K562 (cell line): Measurements from ENCODE around the gene NTRK1. TPM values are rescaled to one million over a fixed set of nuclear protein-coding genes. Genes with fewer than 3 reads are reported as not detected.

Experiments used
- CCNT2 ChIP-seq: IDR thresholded peaks from 2 replicates; pipeline ENCODE4 v1.6.1; 2011; ENCODE audit warnings: borderline replicate concordance, low read depth, mild to moderate bottlenecking, moderate library complexity, mixed read lengths, low read length; ENCODE audit not compliant: insufficient read length; ENCODE audit errors: extremely low read depth
- ESRRB ChIP-seq: fragments of 250-450 bp; sonication (Bioruptor Pico); IDR thresholded peaks from 2 replicates; pipeline ENCODE4 v1.5.0; 2020; ENCODE audit warnings: mild to moderate bottlenecking, moderate library complexity, borderline replicate concordance
- FOXA1 ChIP-seq: fragments of 450-650 bp; IDR thresholded peaks from 2 replicates; pipeline ENCODE4 v1.6.1; 2016; ENCODE audit warnings: mild to moderate bottlenecking, borderline replicate concordance
- MTA3 ChIP-seq: fragments of 450-650 bp; formaldehyde crosslinking; IDR thresholded peaks from 2 replicates; pipeline ENCODE4 v1.6.1; 2017; ENCODE audit warnings: mild to moderate bottlenecking, borderline replicate concordance
- NUFIP1 ChIP-seq: fragments of 450-650 bp; IDR thresholded peaks from 2 replicates; pipeline ENCODE4 v1.6.1; 2018; ENCODE audit not compliant: partially characterized antibody
- PHB2 ChIP-seq: fragments of 450-650 bp; IDR thresholded peaks from 2 replicates; pipeline ENCODE4 v1.6.1; 2017; ENCODE audit warnings: low read depth
- ZC3H4 ChIP-seq: sonication (generic); formaldehyde crosslinking; IDR thresholded peaks from 2 replicates; pipeline ENCODE4 v1.9.0; 2021; ENCODE audit warnings: missing genetic modification reagents, borderline replicate concordance
- ZEB2 ChIP-seq: fragments of 450-650 bp; IDR thresholded peaks from 2 replicates; pipeline ENCODE4 v1.6.1; 2016
- ZSCAN32 ChIP-seq: fragments of 450-650 bp; formaldehyde crosslinking; IDR thresholded peaks from 2 replicates; pipeline ENCODE4 v1.4.0; 2020; ENCODE audit warnings: mild to moderate bottlenecking, moderate library complexity
- polyA plus RNA-seq, 8 experiments: library from polyadenylated mRNA; depleted of rRNA in 4 of 8; stranded (reverse) in 5 of 8; unstranded in 3 of 8; fragments of >200 nt; fragmentation: Nextera tagmentation in 2 of 8; fragmentation: Illumina TruSeq in 1 of 8; extraction: Ambion mirVana in 2 of 8; extraction: Trizol in 1 of 8; gene quantifications; 2 replicates each; pipeline versions ENCODE4 v1.2.1 to v1.2.3, GENCODE V29; 2011 to 2014; ENCODE audit warnings: inconsistent platforms in 1 of 8, missing spikeins in 1 of 8
- total RNA-seq, 7 experiments: library from RNA; depleted of rRNA in 6 of 7; stranded (reverse); fragments of >200 nt in 6 of 7; fragmentation: Illumina TruSeq in 2 of 7; extraction: Trizol in 2 of 7; gene quantifications; 2 replicates each; pipeline versions ENCODE4 v1.2.1 to v1.2.3, GENCODE V29; 2011 to 2021; ENCODE audit warnings: low replicate concordance in 1 of 7
- TF ChIP-seq, protein P1 (sequence below): fragments of 450-650 bp; IDR thresholded peaks from 2 replicates; pipeline ENCODE4 v1.6.1; 2017; ENCODE audit warnings: antibody characterized with exemption
- TF ChIP-seq, protein P2 (sequence below), 2 experiments: fragments of 250-450 bp in 1 of 2; fragments of 450-650 bp in 1 of 2; sonication (Bioruptor Pico) in 1 of 2; IDR thresholded peaks; 2 replicates each; pipeline versions ENCODE4 v1.6.1 to v1.8.0; 2016 to 2021; ENCODE audit warnings: mild to moderate bottlenecking in 2 of 2, moderate library complexity in 2 of 2, missing compliant biosample characterization in 1 of 2, missing genetic modification characterization in 1 of 2
- TF ChIP-seq, protein P3 (sequence below): fragments of 450-650 bp; IDR thresholded peaks from 2 replicates; pipeline ENCODE4 v1.6.1; 2017; ENCODE audit warnings: mild to moderate bottlenecking, moderate library complexity
- TF ChIP-seq, protein P4 (sequence below): fragments of 450-650 bp; formaldehyde crosslinking; IDR thresholded peaks from 2 replicates; pipeline ENCODE4 v1.4.0; 2020; ENCODE audit warnings: mild to moderate bottlenecking, moderate library complexity
- TF ChIP-seq, protein P5 (sequence below): fragments of 450-650 bp; IDR thresholded peaks from 2 replicates; pipeline ENCODE4 v1.6.1; 2016; ENCODE audit warnings: borderline replicate concordance
- TF ChIP-seq, protein P6 (sequence below): sonication (generic); formaldehyde crosslinking; IDR thresholded peaks from 2 replicates; pipeline ENCODE4 v1.8.0; 2022; ENCODE audit warnings: mild to moderate bottlenecking, missing genetic modification reagents

The NTRK1 gene
- total and polyA plus RNA-seq, 9 of the 15 experiments (the other 6 are each of a cell fraction or from before 2014, with no cell fraction given) = 0.46 to 30.0 (median 7.9) TPM

DNA sequence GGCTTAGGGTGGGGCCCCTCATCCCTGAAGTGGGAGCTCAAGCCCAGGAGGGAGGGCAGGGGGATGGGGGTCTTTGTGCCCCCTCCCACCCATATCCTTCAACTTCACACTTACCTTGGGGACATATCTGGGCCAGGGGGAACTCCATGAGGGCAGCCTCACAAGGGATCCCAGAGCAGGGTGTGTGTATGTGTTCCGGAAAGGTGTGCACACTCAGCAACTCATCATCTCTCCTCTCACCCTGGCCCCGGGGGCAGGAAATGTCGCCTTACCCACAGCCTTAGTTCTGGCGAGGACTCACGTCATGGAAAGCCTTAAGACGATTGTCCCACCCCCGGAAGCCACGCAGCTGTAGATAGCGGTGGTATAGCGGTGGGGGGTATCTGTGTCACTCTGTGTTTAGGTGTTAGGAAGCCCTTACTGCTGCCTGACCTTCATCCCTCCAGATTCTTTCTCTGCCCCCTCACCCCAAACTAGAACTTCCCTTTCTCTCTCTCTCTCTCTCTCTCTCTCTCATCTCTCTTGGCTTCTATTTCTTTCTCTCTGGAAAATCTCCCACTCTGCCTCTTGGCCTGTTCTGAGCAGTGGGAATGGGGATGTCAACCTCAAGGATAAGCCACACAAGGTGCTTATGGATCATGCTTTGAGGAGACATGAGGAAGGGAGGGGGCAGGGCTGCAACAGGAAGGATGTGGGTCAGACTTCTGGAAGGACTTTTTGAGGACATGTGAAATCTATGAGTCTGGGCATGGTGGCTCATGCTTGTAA is 43.9 kb upstream of the NTRK1 start, which contains the start of gene SH2D2A (continued):
- no peak for TF ChIP-seq CCNT2
- TF ChIP-seq, protein P1, sequence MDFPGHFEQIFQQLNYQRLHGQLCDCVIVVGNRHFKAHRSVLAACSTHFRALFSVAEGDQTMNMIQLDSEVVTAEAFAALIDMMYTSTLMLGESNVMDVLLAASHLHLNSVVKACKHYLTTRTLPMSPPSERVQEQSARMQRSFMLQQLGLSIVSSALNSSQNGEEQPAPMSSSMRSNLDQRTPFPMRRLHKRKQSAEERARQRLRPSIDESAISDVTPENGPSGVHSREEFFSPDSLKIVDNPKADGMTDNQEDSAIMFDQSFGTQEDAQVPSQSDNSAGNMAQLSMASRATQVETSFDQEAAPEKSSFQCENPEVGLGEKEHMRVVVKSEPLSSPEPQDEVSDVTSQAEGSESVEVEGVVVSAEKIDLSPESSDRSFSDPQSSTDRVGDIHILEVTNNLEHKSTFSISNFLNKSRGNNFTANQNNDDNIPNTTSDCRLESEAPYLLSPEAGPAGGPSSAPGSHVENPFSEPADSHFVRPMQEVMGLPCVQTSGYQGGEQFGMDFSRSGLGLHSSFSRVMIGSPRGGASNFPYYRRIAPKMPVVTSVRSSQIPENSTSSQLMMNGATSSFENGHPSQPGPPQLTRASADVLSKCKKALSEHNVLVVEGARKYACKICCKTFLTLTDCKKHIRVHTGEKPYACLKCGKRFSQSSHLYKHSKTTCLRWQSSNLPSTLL = no peak
- TF ChIP-seq ZC3H4 = no peak
- TF ChIP-seq FOXA1 = no peak
- TF ChIP-seq, protein P2, sequence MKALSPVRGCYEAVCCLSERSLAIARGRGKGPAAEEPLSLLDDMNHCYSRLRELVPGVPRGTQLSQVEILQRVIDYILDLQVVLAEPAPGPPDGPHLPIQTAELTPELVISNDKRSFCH (CRISPR knock-in tag; IDR thresholded peaks at IDR 0.05) = no peak
- TF ChIP-seq, protein P2 (tag; IDR thresholded peaks at IDR 0.05) = no peak; the same call in 1 of the 2 replicates
- TF ChIP-seq, protein P3, sequence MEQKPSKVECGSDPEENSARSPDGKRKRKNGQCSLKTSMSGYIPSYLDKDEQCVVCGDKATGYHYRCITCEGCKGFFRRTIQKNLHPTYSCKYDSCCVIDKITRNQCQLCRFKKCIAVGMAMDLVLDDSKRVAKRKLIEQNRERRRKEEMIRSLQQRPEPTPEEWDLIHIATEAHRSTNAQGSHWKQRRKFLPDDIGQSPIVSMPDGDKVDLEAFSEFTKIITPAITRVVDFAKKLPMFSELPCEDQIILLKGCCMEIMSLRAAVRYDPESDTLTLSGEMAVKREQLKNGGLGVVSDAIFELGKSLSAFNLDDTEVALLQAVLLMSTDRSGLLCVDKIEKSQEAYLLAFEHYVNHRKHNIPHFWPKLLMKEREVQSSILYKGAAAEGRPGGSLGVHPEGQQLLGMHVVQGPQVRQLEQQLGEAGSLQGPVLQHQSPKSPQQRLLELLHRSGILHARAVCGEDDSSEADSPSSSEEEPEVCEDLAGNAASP = no peak
- TF ChIP-seq, protein P4, sequence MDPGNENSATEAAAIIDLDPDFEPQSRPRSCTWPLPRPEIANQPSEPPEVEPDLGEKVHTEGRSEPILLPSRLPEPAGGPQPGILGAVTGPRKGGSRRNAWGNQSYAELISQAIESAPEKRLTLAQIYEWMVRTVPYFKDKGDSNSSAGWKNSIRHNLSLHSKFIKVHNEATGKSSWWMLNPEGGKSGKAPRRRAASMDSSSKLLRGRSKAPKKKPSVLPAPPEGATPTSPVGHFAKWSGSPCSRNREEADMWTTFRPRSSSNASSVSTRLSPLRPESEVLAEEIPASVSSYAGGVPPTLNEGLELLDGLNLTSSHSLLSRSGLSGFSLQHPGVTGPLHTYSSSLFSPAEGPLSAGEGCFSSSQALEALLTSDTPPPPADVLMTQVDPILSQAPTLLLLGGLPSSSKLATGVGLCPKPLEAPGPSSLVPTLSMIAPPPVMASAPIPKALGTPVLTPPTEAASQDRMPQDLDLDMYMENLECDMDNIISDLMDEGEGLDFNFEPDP (CRISPR knock-in tag) = no peak
- TF ChIP-seq, protein P5, sequence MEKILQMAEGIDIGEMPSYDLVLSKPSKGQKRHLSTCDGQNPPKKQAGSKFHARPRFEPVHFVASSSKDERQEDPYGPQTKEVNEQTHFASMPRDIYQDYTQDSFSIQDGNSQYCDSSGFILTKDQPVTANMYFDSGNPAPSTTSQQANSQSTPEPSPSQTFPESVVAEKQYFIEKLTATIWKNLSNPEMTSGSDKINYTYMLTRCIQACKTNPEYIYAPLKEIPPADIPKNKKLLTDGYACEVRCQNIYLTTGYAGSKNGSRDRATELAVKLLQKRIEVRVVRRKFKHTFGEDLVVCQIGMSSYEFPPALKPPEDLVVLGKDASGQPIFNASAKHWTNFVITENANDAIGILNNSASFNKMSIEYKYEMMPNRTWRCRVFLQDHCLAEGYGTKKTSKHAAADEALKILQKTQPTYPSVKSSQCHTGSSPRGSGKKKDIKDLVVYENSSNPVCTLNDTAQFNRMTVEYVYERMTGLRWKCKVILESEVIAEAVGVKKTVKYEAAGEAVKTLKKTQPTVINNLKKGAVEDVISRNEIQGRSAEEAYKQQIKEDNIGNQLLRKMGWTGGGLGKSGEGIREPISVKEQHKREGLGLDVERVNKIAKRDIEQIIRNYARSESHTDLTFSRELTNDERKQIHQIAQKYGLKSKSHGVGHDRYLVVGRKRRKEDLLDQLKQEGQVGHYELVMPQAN = no peak
- no peak for TF ChIP-seq NUFIP1
- no peak for TF ChIP-seq PHB2
- no peak for TF ChIP-seq ZSCAN32 (CRISPR knock-in tag)
- peak; percentile 62; the same call in 1 of the 2 replicates for TF ChIP-seq MTA3
- TF ChIP-seq ESRRB (CRISPR knock-in tag) = no peak
- TF ChIP-seq, protein P6, sequence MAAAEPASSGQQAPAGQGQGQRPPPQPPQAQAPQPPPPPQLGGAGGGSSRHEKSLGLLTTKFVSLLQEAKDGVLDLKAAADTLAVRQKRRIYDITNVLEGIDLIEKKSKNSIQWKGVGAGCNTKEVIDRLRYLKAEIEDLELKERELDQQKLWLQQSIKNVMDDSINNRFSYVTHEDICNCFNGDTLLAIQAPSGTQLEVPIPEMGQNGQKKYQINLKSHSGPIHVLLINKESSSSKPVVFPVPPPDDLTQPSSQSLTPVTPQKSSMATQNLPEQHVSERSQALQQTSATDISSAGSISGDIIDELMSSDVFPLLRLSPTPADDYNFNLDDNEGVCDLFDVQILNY (CRISPR knock-in tag) = peak; percentile 70; the same call in 1 of the 2 replicates
- peak; percentile 20; the same call in 1 of the 2 replicates for TF ChIP-seq ZEB2
